ENCODE data around the gene SEMA6A.

The SEMA6A gene

DNA sequence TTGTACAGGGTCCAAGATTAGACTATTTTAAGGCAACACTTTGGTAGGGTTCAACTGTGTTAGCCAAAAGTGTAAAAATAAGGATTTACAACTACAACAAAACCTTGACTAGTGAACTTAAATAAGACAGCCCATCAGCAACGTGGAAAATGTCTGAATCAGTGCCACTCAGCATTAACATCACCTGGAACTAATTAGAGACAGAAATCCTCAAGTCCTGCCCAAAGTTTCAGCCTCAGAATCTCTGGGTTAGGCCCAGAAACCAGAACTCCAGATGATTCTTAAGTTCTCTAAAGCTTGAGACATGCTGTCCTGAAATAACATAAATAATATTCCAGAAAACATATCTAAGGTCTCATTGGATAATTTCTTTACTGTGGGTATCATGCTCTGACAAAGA, 118.6 kb downstream of the SEMA6A start:
- TF ChIP-seq, protein P1, sequence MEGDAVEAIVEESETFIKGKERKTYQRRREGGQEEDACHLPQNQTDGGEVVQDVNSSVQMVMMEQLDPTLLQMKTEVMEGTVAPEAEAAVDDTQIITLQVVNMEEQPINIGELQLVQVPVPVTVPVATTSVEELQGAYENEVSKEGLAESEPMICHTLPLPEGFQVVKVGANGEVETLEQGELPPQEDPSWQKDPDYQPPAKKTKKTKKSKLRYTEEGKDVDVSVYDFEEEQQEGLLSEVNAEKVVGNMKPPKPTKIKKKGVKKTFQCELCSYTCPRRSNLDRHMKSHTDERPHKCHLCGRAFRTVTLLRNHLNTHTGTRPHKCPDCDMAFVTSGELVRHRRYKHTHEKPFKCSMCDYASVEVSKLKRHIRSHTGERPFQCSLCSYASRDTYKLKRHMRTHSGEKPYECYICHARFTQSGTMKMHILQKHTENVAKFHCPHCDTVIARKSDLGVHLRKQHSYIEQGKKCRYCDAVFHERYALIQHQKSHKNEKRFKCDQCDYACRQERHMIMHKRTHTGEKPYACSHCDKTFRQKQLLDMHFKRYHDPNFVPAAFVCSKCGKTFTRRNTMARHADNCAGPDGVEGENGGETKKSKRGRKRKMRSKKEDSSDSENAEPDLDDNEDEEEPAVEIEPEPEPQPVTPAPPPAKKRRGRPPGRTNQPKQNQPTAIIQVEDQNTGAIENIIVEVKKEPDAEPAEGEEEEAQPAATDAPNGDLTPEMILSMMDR (IDR thresholded peaks at IDR 0.05; ENCODE audit: low read depth, low read length): no peak
- no peak for DNase-seq (ENCODE audit: extremely low read depth, low read depth)

DNA sequence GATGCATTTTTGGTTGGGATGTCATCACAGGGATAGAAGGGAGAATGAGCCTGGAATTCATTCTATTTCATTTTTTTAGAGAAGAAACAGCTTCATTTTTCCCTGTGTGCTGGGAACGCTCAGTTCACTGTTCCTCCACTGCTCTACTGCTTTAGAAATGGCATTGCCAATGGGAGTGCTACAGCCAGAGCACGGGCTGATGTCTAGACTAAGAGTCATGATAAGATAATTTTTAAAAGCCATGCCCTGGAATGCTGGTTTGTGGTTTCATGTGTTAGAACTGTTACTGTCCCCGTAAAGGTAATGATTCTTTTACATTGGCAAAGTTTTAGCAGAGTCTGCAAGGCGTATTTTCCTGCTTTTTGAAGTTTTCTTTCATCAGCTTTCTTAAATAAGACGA, 119.6 kb downstream of the SEMA6A start:
- TF ChIP-seq, protein P1 (IDR thresholded peaks at IDR 0.05; ENCODE audit: low read depth, low read length): no peak
- no peak for DNase-seq (ENCODE audit: extremely low read depth, low read depth)

DNA sequence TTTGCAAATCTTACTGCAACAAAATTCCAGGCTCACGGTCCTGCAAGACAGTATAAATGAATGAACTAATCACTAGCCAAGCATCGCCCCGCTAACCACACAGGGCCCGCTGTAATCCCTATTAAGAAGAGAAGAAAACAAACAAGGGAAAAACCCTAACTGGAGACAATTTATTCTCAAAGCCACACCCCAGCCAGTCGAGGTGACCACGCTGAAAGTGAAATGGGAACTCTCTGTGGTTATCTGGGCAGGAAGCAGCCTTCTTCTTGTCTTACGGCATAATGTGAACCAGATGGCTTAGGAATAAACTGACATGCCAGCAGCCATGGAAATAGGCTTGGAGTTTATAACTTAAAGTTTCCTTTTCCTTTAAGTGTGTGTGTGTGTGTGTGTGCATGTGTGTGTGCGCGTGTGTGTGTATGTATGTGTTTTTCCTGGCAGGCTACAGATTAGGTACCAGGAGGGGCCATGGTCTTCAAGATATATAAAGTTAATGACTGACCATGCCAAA, 120.2 kb downstream of the SEMA6A start:
- DNase-seq (ENCODE audit: extremely low read depth, low read depth): peak; percentile 83

DNA sequence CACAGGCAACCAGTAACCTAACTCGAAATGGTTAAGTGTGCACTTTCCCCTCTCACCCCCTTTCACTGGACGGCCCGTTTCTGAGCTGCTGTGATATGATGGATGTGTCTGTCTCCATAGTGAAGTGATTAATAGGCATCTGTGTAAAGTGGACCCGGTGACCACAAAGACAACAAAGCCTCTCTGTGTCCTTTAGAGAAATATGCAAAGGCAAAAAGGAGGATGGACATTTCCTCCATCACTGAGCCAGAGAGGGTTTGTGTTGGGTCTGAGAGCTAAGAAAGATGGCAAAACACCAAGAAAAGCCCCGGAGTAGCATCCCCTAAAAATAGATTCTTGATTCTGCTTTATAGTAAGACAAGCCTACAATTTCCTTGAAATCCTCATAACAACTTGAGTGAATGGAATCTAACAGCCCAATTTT, 120.6 kb downstream of the SEMA6A start:
- TF ChIP-seq, protein P1 (IDR thresholded peaks at IDR 0.05; ENCODE audit: low read depth, low read length): no peak
- no peak for DNase-seq (ENCODE audit: extremely low read depth, low read depth)

More for the DNA sequence above, 120.2 kb downstream of the SEMA6A start:
- TF ChIP-seq, protein P1 (IDR thresholded peaks at IDR 0.05; ENCODE audit: low read depth, low read length): no peak

DNA sequence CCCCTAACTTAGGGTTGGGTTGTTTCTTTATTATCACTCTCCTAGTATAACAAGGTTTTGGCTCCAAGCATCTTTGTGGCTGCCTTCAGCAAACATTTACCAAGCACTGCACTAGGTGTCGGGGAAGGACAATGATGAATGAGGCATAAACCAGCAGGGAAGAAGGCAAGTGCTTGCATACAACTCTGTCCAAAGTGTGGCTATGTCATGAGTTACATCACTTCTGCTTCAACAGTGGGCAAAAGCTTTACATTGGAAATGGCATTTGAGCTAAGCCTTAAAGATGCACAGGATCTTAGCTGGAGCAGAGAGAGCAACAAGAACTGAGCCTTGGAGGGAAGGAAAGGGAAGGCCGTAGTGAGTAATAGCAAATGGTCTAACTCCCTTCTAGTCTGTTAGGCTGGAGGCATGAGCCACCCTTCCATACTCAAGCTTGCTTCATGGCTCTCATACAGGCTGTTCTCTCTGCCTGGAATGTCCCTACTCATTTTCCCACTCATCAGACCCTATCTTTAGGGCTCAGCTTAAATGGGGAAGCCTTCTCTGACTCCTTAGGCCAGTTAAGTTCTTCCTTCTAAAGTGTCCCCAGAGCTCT, 121.8 kb downstream of the SEMA6A start:
- TF ChIP-seq, protein P1 (IDR thresholded peaks at IDR 0.05; ENCODE audit: low read depth, low read length): no peak
- no peak for DNase-seq (ENCODE audit: extremely low read depth, low read depth)

DNA sequence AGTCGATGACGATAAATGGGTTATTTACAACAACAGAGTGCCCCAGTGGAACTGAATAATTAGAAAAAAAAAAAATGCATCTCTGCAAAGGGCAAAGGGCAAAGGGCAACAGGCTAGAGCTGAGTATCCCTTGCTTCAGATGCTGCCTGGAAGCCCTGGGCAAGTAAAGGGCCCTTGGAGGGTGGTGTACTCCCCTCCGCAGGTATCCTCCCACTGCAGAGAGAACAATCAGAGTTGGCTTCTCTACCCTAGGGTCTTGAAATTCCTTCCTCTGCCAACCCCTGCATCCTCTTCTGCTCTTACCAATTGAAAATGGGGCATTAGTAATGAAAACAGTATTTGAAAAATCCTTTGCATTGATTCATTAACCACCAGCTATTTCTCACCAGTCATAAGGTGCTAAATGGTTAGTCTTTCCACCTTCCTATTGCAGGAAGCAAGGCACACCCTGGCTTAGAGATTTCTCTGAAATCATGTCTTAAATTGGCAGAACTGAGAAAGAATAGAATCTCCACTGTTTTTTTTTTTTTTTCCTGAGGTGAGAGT, 122.6 kb downstream of the SEMA6A start:
- TF ChIP-seq, protein P1 (IDR thresholded peaks at IDR 0.05; ENCODE audit: low read depth, low read length): no peak

DNA sequence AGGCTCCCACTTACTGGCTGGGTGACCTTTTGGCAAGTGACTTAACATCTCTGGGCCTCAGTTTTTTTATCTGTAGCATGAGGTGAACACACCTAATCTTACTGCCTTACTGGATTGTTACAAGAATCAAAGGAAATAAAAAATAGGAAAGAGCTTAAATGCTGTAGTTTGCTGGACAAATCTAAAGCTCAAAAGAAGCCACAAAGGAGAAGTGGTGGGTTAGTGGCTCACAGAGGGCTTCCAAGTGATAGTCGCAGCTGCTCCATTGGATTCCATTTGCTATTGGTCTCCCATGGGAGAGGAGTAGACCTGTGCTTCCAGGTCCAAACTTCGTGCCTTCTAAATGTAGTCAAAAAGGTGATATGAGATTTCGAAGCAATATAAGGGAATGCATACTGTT, 123.6 kb downstream of the SEMA6A start:
- no peak for DNase-seq (ENCODE audit: extremely low read depth, low read depth)
- TF ChIP-seq, protein P1 (IDR thresholded peaks at IDR 0.05; ENCODE audit: low read depth, low read length): no peak

More for the DNA sequence above, 122.6 kb downstream of the SEMA6A start:
- DNase-seq (ENCODE audit: extremely low read depth, low read depth): no peak
